ENCODE measurements around the gene SAPCD1.

DNA sequence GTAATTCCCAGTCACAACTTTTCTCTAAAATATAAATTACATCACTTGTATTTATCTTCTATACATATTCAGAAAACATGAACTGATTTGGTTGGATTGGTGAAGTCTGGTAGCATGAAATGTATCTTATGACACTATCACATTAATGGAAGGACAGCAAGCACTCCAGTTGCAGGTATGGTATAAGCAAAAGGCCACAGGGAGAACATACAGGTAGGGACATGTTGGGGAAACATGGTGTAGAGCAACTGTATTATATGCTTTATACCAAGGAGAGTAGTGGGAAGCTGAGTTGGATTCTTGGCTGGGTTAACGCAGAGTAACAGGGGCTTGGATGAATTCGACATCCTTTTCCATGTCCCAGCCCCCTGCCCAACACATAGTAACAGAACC is 34.5 kb downstream of the SAPCD1 start:
- no peak for TF ChIP-seq POLR2AphosphoS5 (IDR thresholded peaks at IDR 0.05; ENCODE audit: low read depth, low read length)
- no peak for TF ChIP-seq MXI1 (IDR thresholded peaks at IDR 0.05; ENCODE audit: low read depth, low read length)
- no peak for TF ChIP-seq MEF2A (IDR thresholded peaks at IDR 0.05; ENCODE audit: borderline replicate concordance, low read depth)
- no peak for TF ChIP-seq NFIC (IDR thresholded peaks at IDR 0.05; ENCODE audit: borderline replicate concordance)
- TF ChIP-seq, protein P1, sequence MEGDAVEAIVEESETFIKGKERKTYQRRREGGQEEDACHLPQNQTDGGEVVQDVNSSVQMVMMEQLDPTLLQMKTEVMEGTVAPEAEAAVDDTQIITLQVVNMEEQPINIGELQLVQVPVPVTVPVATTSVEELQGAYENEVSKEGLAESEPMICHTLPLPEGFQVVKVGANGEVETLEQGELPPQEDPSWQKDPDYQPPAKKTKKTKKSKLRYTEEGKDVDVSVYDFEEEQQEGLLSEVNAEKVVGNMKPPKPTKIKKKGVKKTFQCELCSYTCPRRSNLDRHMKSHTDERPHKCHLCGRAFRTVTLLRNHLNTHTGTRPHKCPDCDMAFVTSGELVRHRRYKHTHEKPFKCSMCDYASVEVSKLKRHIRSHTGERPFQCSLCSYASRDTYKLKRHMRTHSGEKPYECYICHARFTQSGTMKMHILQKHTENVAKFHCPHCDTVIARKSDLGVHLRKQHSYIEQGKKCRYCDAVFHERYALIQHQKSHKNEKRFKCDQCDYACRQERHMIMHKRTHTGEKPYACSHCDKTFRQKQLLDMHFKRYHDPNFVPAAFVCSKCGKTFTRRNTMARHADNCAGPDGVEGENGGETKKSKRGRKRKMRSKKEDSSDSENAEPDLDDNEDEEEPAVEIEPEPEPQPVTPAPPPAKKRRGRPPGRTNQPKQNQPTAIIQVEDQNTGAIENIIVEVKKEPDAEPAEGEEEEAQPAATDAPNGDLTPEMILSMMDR (IDR thresholded peaks at IDR 0.05) = no peak
- TF ChIP-seq TEAD4 (IDR thresholded peaks at IDR 0.05; ENCODE audit: borderline replicate concordance, insufficient read depth) = no peak
- no peak for TF ChIP-seq TAF1 (IDR thresholded peaks at IDR 0.05; ENCODE audit: borderline replicate concordance, low read depth, low read length)
- no peak for TF ChIP-seq JUND (IDR thresholded peaks at IDR 0.05)
